Astrocyte (in vitro differentiated cells and primary cell): ENCODE data around the gene MICALL1.

Experiments used
- CTCF ChIP-seq: IDR thresholded peaks from 2 replicates; pipeline ENCODE4 v1.5.1; 2011; ENCODE audit warnings: low read depth, mild to moderate bottlenecking, inconsistent platforms, low read length, moderate library complexity; ENCODE audit not compliant: insufficient read depth
- EZH2 ChIP-seq: IDR thresholded peaks from 2 replicates; pipeline ENCODE4 v1.6.1; 2012; ENCODE audit warnings: mild to moderate bottlenecking, low read length, inconsistent platforms; ENCODE audit not compliant: insufficient read depth

GRCh38 chr22:37990301-37990700 is 84.2 kb downstream of the MICALL1 start:
- no peak for TF ChIP-seq CTCF
- TF ChIP-seq EZH2: no peak
